ENCODE data around the gene SERPINB7.

The SERPINB7 gene

GRCh38 chr18:63832470-63832869 lies 57.3 kb downstream of the SERPINB7 start:
- DNase-seq (ENCODE audit: low read depth), result no peak
- H3K4me3 ChIP-seq (ENCODE audit: low read depth, low read length), result no peak overlapping the region
- TF ChIP-seq CTCF (IDR thresholded peaks at IDR 0.05; ENCODE audit: control insufficient read depth, extremely low read depth, insufficient read depth), result no peak

- DNase-seq (ENCODE audit: low read depth), result no peak
- H3K4me3 ChIP-seq (ENCODE audit: low read depth, low read length), result no peak overlapping the region
- no peak for TF ChIP-seq CTCF (IDR thresholded peaks at IDR 0.05; ENCODE audit: control insufficient read depth, extremely low read depth, insufficient read depth)
Measured at GRCh38 chr18:63834471-63835113, 59.4 kb downstream of the SERPINB7 start.

GRCh38 chr18:63836456-63836855 lies 61.2 kb downstream of the SERPINB7 start:
- no peak for DNase-seq (ENCODE audit: low read depth)
- H3K4me3 ChIP-seq (ENCODE audit: low read depth, low read length), result no peak overlapping the region
- no peak for TF ChIP-seq CTCF (IDR thresholded peaks at IDR 0.05; ENCODE audit: control insufficient read depth, extremely low read depth, insufficient read depth)

- TF ChIP-seq CTCF (IDR thresholded peaks at IDR 0.05; ENCODE audit: control insufficient read depth, extremely low read depth, insufficient read depth), result no peak
- no peak for DNase-seq (ENCODE audit: low read depth)
- no peak overlapping the region for H3K4me3 ChIP-seq (ENCODE audit: low read depth, low read length)
Measured at GRCh38 chr18:63837590-63837989, 62.4 kb downstream of the SERPINB7 start.

GRCh38 chr18:63843008-63843407 lies 67.8 kb downstream of the SERPINB7 start:
- no peak for TF ChIP-seq CTCF (IDR thresholded peaks at IDR 0.05; ENCODE audit: control insufficient read depth, extremely low read depth, insufficient read depth)
- DNase-seq (ENCODE audit: low read depth), result no peak
- H3K4me3 ChIP-seq (ENCODE audit: low read depth, low read length), result no peak overlapping the region

- TF ChIP-seq CTCF (IDR thresholded peaks at IDR 0.05; ENCODE audit: control insufficient read depth, extremely low read depth, insufficient read depth), result peak; percentile 62
- H3K4me3 ChIP-seq (ENCODE audit: low read depth, low read length), result no peak overlapping the region
- peak; percentile 18 for DNase-seq (ENCODE audit: low read depth)
Measured at GRCh38 chr18:63844254-63844653, 69.0 kb downstream of the SERPINB7 start.

GRCh38 chr18:63848159-63848558 lies 72.9 kb downstream of the SERPINB7 start:
- no peak overlapping the region for H3K4me3 ChIP-seq (ENCODE audit: low read depth, low read length)
- peak; percentile 75 for TF ChIP-seq CTCF (IDR thresholded peaks at IDR 0.05; ENCODE audit: control insufficient read depth, extremely low read depth, insufficient read depth)
- peak; percentile 98 for DNase-seq (ENCODE audit: low read depth)

All from LNCaP clone FGC (cell line).